CD4-positive, alpha-beta T cell (primary cell): ENCODE data around the gene SHISA9. TPM values are rescaled to one million over a fixed set of nuclear protein-coding genes. Genes with fewer than 3 reads are reported as not detected.

ENCODE experiments used
- ATAC-seq: fragments of 200-7000 bp; cut with Tn5 transposase; one replicate; pipeline ENCODE4 v1.10.0; 2022; ENCODE audit warnings: mild to moderate bottlenecking; ENCODE audit not compliant: poor library complexity
- CTCF ChIA-PET: fragments of 350-600 bp; sonication (Branson Sonifier 250); formaldehyde crosslinking; loops from one replicate; lab custom pipeline; 2021; ENCODE audit warnings: antibody characterized with exemption, inconsistent platforms; lab: Charles Lee
- POLR2A ChIA-PET: fragments of 350-600 bp; sonication (Branson Sonifier 250); formaldehyde crosslinking; loops from one replicate; lab custom pipeline; 2021; ENCODE audit warnings: antibody characterized with exemption, inconsistent platforms; lab: Charles Lee
- DNase-seq, 14 experiments: peaks; one replicate each; pipeline ENCODE4 v3.0.0-alpha.2; 2013 to 2020; ENCODE audit warnings: mixed read lengths in 2 of 14
- H3K27ac ChIP-seq, 2 donors: one replicate each; pipeline versions ENCODE4 v1.5.1 to v1.7.0; 2013; ENCODE audit warnings: low read length in 2 of 2, low read depth in 1 of 2, mild to moderate bottlenecking in 1 of 2
- H3K27me3 ChIP-seq, 2 experiments: 1 replicate in 1 of 2; 2 replicates in 1 of 2; pipeline versions ENCODE4 v1.6.1 to v1.7.0; 2013; ENCODE audit warnings: low read length in 2 of 2, control low read depth in 1 of 2, mild to moderate bottlenecking in 1 of 2, moderate library complexity in 1 of 2; ENCODE audit not compliant: insufficient read depth in 2 of 2, control insufficient read depth in 1 of 2
- H3K36me3 ChIP-seq: one replicate; pipeline ENCODE4 v1.6.1; 2013; ENCODE audit warnings: low read length, control low read depth; ENCODE audit not compliant: insufficient read depth
- H3K4me1 ChIP-seq: one replicate; pipeline ENCODE4 v1.6.1; 2013; ENCODE audit warnings: low read length, control low read depth; ENCODE audit not compliant: insufficient read depth
- H3K4me3 ChIP-seq: one replicate; pipeline ENCODE4 v1.5.1; 2013; ENCODE audit warnings: mild to moderate bottlenecking, low read length, moderate library complexity
- H3K9me3 ChIP-seq, 2 experiments: 1 replicate in 1 of 2; 2 replicates in 1 of 2; pipeline versions ENCODE4 v1.6.1 to v1.7.0; 2013; ENCODE audit warnings: low read length in 2 of 2, mild to moderate bottlenecking in 2 of 2, control low read depth in 1 of 2, moderate library complexity in 1 of 2; ENCODE audit not compliant: control insufficient read depth in 1 of 2, insufficient read depth in 1 of 2
- H3K27ac Mint-ChIP-seq: one replicate; pipeline ENCODE4 v1.8.0; 2020; ENCODE audit warnings: mixed read lengths
- H3K27me3 Mint-ChIP-seq: one replicate; pipeline ENCODE4 v1.8.0; 2021; ENCODE audit warnings: mixed read lengths
- H3K36me3 Mint-ChIP-seq: one replicate; pipeline ENCODE4 v1.8.0; 2021; ENCODE audit warnings: low read depth, mixed read lengths
- H3K4me1 Mint-ChIP-seq: one replicate; pipeline ENCODE4 v1.8.0; 2021; ENCODE audit warnings: low read depth, mixed read lengths
- H3K4me3 Mint-ChIP-seq: one replicate; pipeline ENCODE4 v1.8.0; 2020; ENCODE audit warnings: mild to moderate bottlenecking, mixed read lengths
- H3K9me3 Mint-ChIP-seq: one replicate; pipeline ENCODE4 v1.8.0; 2020; ENCODE audit warnings: mixed read lengths
- CTCF ChIP-seq: fragments of 200-600 bp; IDR thresholded peaks from one replicate; pipeline ENCODE4 v1.8.0; 2022; ENCODE audit warnings: antibody characterized with exemption, mild to moderate bottlenecking
- intact Hi-C, 2 experiments: fragments of 100-400 bp; cut with DNase I in 1 of 2; cut with micrococcal nuclease in 1 of 2; formaldehyde crosslinking; loops; one replicate each; pipeline versions ENCODE4 v1.15.1 to v1.9.0; 2023 to 2025; cut with DNase I, micrococcal nuclease
- total RNA-seq, 174 experiments: library from RNA in 2 of 174; stranded (reverse) in 2 of 174; gene quantifications; one replicate each; pipeline ENCODE4 v1.2.3 and lab custom pipeline; 2021 to 2026

The SHISA9 gene
- total RNA-seq, 2 experiments from 2014 or later = not detected

- Mint-ChIP-seq H3K4me1 (no peaks in the 10 kb centered on the region), H3K27me3 (peaks cover 11% of the 10 kb centered on the region), H3K36me3 (no peaks in the 10 kb centered on the region), H3K27ac (no peak overlapping the region), H3K9me3 (peaks cover 2% of the 10 kb centered on the region), H3K4me3 (no peak overlapping the region)
- ChIA-PET CTCF (no interaction called here), POLR2A (no interaction called here)
- no peak overlapping the region for H3K4me3 ChIP-seq
- peaks cover 0 to 3% of the 10 kb centered on the region in 2 experiments for H3K27me3 ChIP-seq
- intact Hi-C loops = no loop called here
- no peaks in the 10 kb centered on the region for H3K9me3 ChIP-seq
- no peak for ATAC-seq
- H3K4me1 ChIP-seq = no peaks in the 10 kb centered on the region
- no peaks in the 10 kb centered on the region for H3K36me3 ChIP-seq
- no peak for TF ChIP-seq CTCF
- H3K27ac ChIP-seq = no peak overlapping the region
- no peak for DNase-seq
These were observed 69.8 kb downstream of the SHISA9 start for GRCh38 chr16:12971241-12971640.

- Histone ChIP-seq H3K9me3 (no peaks in the 10 kb centered on the region), H3K36me3 (no peaks in the 10 kb centered on the region), H3K4me1 (no peaks in the 10 kb centered on the region), H3K4me3 (no peak overlapping the region), H3K27ac (no peak overlapping the region), H3K27me3 (peaks cover 0 to 3% of the 10 kb centered on the region in 2 experiments)
- DNase-seq (no peak), ATAC-seq (no peak)
- Mint-ChIP-seq H3K27ac (no peak overlapping the region), H3K27me3 (peaks cover 11% of the 10 kb centered on the region), H3K9me3 (peaks cover 2% of the 10 kb centered on the region), H3K4me1 (no peaks in the 10 kb centered on the region), H3K4me3 (no peak overlapping the region), H3K36me3 (no peaks in the 10 kb centered on the region)
- intact Hi-C loops = no loop called here
- CTCF ChIA-PET = no interaction called here
- POLR2A ChIA-PET = no interaction called here
- no peak for TF ChIP-seq CTCF
These were observed 70.8 kb downstream of the SHISA9 start for GRCh38 chr16:12972246-12972645.

GRCh38 chr16:12975766-12976165 lies 74.4 kb downstream of the SHISA9 start:
- no peak for ATAC-seq
- Mint-ChIP-seq H3K27ac (no peak overlapping the region), H3K4me1 (no peaks in the 10 kb centered on the region), H3K27me3 (peaks cover 13% of the 10 kb centered on the region), H3K4me3 (no peak overlapping the region), H3K36me3 (no peaks in the 10 kb centered on the region), H3K9me3 (peaks cover 4% of the 10 kb centered on the region)
- CTCF ChIA-PET = no interaction called here
- no peak overlapping the region for H3K4me3 ChIP-seq
- H3K27me3 ChIP-seq = peaks cover 0 to 3% of the 10 kb centered on the region in 2 experiments
- intact Hi-C loops = no loop called here
- DNase-seq = no peak
- no peak for TF ChIP-seq CTCF
- H3K27ac ChIP-seq = no peak overlapping the region
- H3K36me3 ChIP-seq = no peaks in the 10 kb centered on the region
- POLR2A ChIA-PET = no interaction called here
- H3K9me3 ChIP-seq = no peaks in the 10 kb centered on the region
- no peaks in the 10 kb centered on the region for H3K4me1 ChIP-seq
